Measurements from ENCODE around the gene KL.

KL gene

DNA sequence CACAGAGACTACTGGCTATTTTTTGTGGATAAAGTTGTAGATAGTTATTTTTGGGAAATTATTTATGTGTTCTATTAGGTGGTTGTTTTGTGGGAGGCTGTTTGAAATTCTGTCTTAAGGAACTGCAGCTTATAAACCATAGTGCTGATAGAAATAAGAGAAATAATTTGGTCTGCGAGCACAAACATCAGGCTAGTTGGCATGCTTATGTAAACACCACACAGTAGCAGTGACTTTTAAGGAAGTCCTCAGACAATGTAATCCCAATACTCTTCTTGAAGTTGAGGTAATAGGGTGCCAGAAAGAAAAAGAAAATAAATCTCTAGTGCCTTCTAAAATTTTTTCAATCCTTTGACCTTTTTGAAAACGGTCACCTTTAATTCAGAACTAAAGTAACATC is 23.9 kb downstream of the KL start:
- Histone ChIP-seq H3K27ac (replicated peaks) (no peak overlapping the region), H3K4me3 (replicated peaks; ENCODE audit: insufficient read depth, low read length) (no peak overlapping the region), H3K27me3 (ENCODE audit: insufficient read depth, poor library complexity, severe bottlenecking) (no peaks in the 10 kb centered on the region)
- DNase-seq (ENCODE audit: low read depth in 1 of 2, low spot score in 1 of 2): no peak
- TF ChIP-seq GABPA (IDR thresholded peaks at IDR 0.05; ENCODE audit: low read depth) (no peak), SPI1 (IDR thresholded peaks at IDR 0.05; ENCODE audit: borderline replicate concordance, low read depth) (peak; percentile 54; the same call in 1 of the 2 replicates)

DNA sequence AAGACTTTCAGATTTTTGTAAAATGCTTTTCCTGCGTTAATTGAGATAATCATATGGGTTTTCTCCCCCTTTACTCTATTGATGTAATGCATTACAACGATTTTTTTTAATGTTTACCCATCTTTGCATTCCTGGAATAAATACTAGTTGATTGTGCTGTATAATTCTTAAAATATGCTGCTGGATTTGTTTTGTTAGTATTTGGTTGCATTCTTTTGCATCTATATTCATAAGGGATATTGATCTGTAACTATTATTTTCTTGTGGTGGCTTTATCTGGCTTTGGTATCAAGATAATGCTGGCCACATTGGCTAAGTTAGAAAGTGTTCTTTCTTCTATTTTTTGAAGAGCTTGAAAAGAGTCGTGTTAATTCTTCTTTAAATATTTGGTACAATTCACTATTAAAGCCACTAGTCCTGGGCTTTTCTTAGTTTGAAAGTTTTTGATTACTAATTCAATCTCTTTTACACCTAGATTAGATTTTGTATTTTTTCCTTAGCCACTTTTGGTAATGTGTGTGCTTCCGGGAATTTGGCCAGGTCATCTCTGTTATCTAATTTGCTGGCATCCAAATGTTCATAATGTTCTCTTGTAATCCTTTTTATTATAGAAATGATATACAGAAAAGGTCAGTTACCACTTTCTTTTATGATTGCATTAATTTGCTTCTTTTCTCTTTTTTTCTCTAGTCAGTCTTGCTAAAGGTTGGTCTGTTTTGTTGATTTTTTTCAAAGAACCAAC is 29.8 kb downstream of the KL start:
- Histone ChIP-seq H3K27me3 (ENCODE audit: insufficient read depth, poor library complexity, severe bottlenecking) (no peaks in the 10 kb centered on the region), H3K4me3 (replicated peaks; ENCODE audit: insufficient read depth, low read length) (no peak overlapping the region), H3K27ac (replicated peaks) (no peak overlapping the region)
- DNase-seq (ENCODE audit: low read depth in 1 of 2, low spot score in 1 of 2): no peak
- TF ChIP-seq CTCF (IDR thresholded peaks at IDR 0.05; ENCODE audit: insufficient read depth, low read length) (no peak), REST (IDR thresholded peaks at IDR 0.05; ENCODE audit: insufficient replicate concordance, low read depth) (no peak), GABPA (IDR thresholded peaks at IDR 0.05; ENCODE audit: low read depth) (no peak), POLR2AphosphoS5 (IDR thresholded peaks at IDR 0.05; ENCODE audit: low read depth) (no peak), SPI1 (IDR thresholded peaks at IDR 0.05; ENCODE audit: borderline replicate concordance, low read depth) (no peak)

DNA sequence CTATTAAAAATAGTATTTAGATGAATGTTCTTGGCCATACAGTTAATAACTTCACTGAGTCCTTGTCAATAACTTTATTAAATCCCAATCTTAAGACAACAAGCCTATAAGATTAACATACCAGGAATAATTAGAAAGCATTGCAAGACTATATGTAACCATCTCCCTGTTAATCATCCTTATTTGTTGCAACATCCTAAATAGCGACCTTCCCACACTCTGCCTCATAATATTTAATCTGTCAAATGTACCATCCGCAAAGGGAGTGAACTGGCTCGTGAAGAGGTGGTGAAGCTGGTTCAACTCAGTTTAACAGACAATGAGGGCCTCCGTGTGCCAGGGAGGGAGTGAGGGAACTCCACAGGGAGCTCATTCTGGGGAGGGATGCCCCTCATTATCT is 33.9 kb downstream of the KL start:
- DNase-seq (ENCODE audit: low read depth in 1 of 2, low spot score in 1 of 2): no peak
- Histone ChIP-seq H3K4me3 (replicated peaks; ENCODE audit: insufficient read depth, low read length) (no peak overlapping the region), H3K27me3 (ENCODE audit: insufficient read depth, poor library complexity, severe bottlenecking) (no peaks in the 10 kb centered on the region), H3K27ac (replicated peaks) (no peak overlapping the region)
- TF ChIP-seq POLR2AphosphoS5 (IDR thresholded peaks at IDR 0.05; ENCODE audit: low read depth) (no peak), REST (IDR thresholded peaks at IDR 0.05; ENCODE audit: insufficient replicate concordance, low read depth) (no peak), SPI1 (IDR thresholded peaks at IDR 0.05; ENCODE audit: borderline replicate concordance, low read depth) (no peak), CTCF (IDR thresholded peaks at IDR 0.05; ENCODE audit: insufficient read depth, low read length) (no peak), GABPA (IDR thresholded peaks at IDR 0.05; ENCODE audit: low read depth) (no peak)

- no peak for DNase-seq (ENCODE audit: low read depth in 1 of 2, low spot score in 1 of 2)
- TF ChIP-seq SPI1 (IDR thresholded peaks at IDR 0.05; ENCODE audit: borderline replicate concordance, low read depth) (no peak), CTCF (IDR thresholded peaks at IDR 0.05; ENCODE audit: insufficient read depth, low read length) (no peak), POLR2AphosphoS5 (IDR thresholded peaks at IDR 0.05; ENCODE audit: low read depth) (no peak), REST (IDR thresholded peaks at IDR 0.05; ENCODE audit: insufficient replicate concordance, low read depth) (no peak), GABPA (IDR thresholded peaks at IDR 0.05; ENCODE audit: low read depth) (no peak)
- Histone ChIP-seq H3K4me3 (replicated peaks; ENCODE audit: insufficient read depth, low read length) (no peak overlapping the region), H3K27ac (replicated peaks) (no peak overlapping the region), H3K27me3 (ENCODE audit: insufficient read depth, poor library complexity, severe bottlenecking) (no peaks in the 10 kb centered on the region)
Observed at GRCh38 chr13:33051632-33052031, 35.4 kb downstream of the KL start.

Measured in HL-60 (cell line).